NCI-H2081 treated with DMSO at 0.1 percent for 48 hours (cell line): ENCODE data around the gene PIP4K2C.
"Not testable (repeated sequence)": the region's sequence is repeated elsewhere in the genome, so short reads cannot be mapped to it uniquely, and the experiment has no call there.

Experiments
- DNase-seq: peaks from one replicate; lab custom pipeline; 2025; lab: John Stamatoyannopoulos, UW

PIP4K2C gene

GRCh38 chr12:57636731-57637130, 45.7 kb downstream of the PIP4K2C start:
- DNase-seq = not testable (repeated sequence)

DNA sequence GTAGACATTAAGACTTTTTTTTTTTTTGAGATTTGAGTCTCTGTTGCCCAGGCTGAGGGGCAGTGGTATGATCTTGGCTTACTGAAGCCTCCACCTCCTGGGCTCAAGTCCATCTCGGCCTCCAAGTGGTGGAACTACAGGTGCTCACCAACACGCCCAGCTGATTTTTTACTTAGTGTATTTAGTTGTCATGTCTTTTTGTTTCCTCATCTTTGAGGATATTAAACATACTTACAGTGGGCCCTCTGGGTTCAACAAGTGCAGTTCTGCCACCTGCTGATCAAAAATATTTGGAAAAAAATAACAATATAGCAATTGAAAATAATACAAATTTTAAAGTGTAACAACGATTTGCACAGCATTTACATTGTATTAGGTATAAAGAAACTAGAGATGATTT, 46.4 kb downstream of the PIP4K2C start:
- no peak for DNase-seq

DNA sequence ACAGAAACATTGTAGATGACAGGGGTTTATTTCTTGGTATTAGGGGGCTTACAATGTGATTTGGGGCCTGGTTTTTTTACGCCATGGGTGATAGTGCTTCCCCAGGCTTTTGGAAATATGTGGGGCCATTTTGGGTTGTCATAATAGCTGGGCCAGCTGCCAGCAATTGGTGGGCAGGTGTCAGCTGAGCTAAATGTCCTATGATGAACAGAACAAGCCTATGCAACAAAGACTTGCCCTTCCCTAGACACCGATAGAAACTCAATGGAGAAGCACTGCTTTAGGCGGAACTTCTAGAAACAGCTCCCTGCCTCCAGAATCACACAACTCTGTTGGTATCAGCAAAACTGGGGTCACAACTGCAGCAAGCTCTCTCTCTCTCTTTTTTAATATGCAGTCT, 47.1 kb downstream of the PIP4K2C start:
- no peak for DNase-seq

- no peak for DNase-seq
Observed at GRCh38 chr12:57640175-57641042, 49.4 kb downstream of the PIP4K2C start.

GRCh38 chr12:57641699-57642442, 50.9 kb downstream of the PIP4K2C start:
- DNase-seq = no peak

- DNase-seq = not testable (repeated sequence)
Observed at GRCh38 chr12:57645990-57646658, 55.1 kb downstream of the PIP4K2C start.

- not testable (repeated sequence) for DNase-seq
Observed at GRCh38 chr12:57646659-57647049, 55.7 kb downstream of the PIP4K2C start.
